NCI-H526 (cell line): ENCODE measurements around the gene PVALEF.
A peak's percentile ranks its signal among the peaks of the same experiment; 100 is the strongest.

Source experiments
- DNase-seq, 2 experiments: peaks; one replicate each; lab custom pipeline; 2025; lab: John Stamatoyannopoulos, UW

The PVALEF gene

DNA sequence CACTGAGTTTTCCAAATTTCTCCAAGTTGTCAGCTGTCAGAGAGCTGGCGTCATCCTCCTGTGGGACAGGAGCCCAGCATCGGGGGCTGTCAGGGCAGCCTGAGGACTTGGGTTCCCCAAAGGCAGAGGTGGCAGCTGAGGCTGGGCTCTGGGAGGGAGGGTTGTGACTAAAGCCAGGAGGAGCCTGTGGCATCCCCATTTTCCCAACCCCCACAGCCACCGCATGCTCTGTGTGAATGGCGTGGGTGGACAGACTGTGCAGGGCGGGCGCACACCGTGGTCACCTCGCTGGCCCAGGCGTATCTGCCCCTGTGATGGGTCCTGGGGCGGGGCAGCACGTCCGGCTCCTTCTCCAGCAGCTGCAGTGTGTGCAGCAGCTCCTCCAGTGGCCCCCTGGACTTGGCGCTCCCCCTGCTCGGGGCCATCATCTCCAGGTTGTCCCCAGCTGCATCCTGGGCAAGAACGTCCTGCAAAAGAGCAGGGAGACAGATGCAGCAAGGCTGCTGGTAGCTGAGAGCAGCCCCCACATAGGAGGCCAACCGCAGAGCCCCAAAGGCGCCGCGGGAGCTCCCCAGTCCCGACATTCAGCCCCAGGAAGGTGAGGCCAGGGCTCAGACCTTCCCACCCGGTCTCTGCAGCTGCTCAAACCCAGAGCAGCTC lies 32.7 kb downstream of the PVALEF start:
- no peak for DNase-seq

DNA sequence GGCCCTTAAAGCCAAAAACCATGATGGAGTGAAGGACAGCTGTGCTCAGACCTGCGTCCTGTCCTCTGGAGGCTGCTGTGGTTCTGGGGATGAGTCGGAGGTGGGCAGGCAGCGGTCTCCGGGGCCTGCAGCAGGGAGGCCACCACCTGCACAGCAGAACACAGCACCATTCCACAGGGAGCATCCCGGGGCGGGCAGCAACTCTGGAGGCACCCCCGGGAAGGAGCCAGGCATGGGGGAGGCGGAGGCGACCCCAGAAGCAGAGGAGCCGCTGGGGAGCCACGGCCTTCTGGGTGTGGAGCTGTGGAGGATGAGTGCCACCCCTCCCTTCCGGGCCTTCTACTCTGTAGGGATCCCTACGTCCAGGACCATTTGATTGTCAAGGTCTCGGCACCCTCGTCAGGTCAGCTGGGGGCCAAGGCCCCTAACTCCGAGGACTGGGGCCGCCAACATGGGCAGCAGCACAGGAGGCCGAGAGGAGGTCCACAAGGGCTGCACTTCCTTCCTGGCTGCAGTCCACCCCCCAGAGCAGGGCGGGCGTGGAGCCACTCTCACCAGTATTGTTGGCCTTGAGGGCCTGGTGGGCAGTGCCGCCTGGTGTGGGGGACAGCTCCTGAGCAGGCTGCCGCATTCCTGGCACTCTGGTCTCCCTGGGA lies 33.6 kb downstream of the PVALEF start:
- no peak for DNase-seq

DNA sequence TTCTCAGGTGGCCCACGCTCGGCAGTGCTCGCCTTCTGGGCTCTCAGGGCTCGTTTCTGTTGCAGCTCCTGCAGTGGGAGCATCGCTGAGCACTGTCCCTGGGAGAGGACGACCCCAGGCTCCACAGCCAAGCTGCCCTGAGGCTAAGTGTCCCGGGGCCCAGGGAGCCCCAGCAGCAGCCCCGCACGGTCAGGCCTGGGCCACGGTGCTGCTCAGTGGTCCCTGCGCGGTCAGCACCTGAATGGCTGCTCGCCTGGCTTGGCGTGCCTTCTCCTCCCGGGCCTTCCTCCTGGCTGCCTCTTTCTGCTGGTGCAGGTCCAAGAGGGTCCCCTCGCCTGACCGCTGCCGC lies 34.1 kb downstream of the PVALEF start:
- no peak for DNase-seq

DNA sequence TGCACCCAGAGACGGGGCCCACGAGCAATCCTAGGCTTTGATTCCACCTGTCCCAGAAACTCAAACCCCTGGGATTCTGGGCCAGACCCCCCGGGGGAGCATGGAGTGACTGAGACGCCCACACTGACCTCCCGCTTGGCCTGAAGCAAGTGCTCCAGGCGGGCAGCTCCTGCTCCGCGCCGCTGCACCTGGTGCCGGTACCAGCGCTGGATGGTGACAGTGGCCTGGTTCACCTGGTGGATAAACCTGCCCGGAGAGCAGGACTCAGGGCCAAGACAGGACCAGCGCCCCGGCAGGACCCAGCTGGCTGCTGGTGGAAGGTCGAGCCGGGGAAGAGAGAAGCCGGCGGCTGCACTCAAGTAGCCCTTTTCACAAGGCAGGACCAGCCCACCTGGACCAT lies 34.9 kb downstream of the PVALEF start:
- no peak for DNase-seq

DNA sequence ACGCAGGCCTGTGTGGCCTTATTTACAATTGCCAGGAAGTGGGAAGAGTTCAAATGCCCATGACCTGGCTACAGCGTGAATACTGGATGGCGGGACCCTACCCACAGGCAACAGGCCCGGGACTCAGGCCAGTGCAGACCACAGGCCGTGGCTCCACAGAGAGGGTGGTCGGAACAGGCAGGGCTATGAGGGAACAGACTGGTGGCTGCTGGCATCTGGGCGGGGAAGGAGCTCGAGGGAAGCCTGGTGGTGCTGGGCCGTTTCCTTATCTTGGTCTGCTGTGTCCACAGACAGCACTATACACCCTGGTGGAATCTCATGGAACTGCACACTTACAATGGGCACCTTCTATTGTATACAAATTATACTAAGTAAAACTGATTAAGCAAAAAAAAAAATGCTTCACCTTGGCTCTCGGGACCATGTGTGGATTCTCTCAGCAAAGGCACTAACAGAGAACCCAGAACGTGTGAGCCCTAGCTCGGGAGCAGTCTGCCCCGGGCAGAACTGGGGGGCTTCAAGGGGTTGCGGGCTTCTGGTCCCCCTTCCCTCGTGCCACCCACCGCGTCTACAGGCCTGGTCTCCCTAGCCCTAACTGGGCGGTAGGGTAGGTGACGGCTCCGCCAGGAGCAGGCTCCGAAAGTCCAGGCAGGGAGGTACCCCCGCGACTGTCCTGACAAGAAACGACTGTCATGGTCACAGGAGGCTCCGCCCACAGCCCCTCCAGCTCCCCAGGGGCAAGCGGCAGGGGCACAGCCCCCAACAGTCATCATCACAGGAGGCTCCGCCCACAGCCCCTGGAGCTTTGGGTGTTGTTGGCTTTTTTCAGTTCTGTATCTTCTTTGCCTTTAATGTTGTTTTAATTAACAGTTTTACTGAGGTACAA lies 35.6 kb downstream of the PVALEF start:
- peak; percentile 30 to 75 for DNase-seq

DNA sequence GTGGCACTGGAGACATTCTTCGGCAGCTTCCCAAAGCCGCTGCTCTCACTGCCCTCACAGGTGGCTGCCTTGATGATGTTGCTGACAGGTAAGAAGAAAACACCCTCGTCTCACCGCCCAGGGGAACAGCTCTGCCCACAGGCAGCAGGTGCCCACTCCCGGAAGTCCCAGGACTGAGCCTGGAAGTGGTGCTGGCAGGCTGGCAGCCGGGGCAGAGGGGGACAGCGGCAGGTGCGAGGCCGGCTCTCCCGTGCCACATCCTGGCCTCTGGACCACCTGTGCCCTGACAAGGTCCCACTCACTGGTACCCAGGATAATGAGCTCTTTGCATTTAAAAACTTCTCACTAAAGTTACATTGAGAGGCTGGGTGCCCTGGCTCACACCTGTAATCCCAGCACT lies 37.0 kb downstream of the PVALEF start:
- DNase-seq = no peak

DNA sequence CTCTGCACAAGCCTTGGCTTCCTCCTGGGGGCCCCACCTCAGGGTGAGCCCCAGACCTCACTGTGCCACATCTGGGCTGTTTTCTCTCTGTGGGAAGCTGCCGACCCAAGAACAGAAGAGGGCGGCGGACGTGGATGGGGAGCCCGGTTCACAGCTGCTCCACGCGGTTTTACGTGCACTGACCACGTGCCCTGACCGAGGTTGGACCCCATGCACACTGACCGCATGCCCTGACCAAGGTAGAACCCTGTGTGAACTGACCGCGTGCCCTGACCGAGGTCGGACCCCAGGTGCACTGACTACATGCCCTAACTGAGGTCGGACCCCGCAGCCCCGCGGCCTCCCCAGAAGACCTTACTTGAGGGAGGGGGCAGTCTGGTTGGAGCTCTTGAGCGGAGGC lies 37.8 kb downstream of the PVALEF start:
- no peak for DNase-seq

DNA sequence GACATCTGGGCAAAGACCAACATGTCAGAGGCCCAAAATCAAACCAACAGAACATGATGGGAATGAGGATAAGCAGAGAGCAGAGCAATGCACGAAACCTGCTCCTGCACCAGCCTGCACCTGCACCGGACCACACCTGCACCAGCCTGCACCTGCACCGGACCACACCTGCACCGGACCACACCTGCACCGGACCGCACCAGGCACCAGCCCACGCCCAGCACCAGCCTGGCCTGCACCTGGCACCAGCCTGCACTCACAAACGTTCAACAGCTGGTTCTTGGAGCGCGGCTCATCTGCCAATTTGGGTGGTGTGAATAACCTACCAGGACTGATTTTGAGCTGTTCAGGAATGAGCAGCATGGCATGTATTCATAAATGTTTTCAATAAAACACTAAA lies 39.3 kb downstream of the PVALEF start:
- DNase-seq = no peak

DNA sequence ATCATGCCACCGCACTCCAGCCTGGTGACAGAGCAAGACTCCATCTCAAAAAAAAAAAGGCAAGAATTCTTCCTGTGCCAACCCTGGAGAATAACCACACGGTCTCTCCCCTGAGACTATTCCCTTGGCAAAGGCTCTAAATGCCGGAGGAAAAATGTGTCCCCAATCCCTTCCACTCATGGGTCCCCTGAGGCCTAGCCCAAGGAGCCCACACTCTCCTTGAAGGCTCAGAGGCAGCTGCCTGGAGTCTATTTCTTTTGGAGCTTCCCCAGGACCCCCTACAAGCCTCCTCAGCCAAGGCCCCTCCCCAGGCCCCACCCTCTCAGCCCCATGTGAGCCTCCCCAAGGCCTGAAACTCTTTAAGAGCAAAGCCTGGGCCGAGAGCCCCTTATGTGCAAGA lies 40.9 kb downstream of the PVALEF start:
- no peak for DNase-seq

DNA sequence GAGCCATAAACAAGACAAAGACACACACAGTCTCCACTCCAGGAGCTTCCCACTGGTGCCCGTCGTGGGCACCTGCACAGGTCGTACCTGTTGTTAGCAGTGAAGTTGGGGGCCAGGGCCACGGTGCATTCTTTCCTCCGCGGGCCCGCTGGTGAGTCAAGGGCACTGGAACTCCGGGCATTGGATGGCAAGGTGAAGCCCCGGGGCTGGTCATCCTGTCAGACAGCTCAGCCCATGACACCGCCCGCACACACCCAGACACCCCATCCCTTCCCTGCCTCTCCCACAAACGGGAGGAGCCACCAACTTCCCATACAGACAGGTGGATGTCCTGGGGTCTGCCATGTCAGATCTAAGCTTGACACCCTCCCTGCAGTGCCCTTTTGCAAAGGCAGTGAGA lies 41.4 kb downstream of the PVALEF start:
- DNase-seq = no peak

DNA sequence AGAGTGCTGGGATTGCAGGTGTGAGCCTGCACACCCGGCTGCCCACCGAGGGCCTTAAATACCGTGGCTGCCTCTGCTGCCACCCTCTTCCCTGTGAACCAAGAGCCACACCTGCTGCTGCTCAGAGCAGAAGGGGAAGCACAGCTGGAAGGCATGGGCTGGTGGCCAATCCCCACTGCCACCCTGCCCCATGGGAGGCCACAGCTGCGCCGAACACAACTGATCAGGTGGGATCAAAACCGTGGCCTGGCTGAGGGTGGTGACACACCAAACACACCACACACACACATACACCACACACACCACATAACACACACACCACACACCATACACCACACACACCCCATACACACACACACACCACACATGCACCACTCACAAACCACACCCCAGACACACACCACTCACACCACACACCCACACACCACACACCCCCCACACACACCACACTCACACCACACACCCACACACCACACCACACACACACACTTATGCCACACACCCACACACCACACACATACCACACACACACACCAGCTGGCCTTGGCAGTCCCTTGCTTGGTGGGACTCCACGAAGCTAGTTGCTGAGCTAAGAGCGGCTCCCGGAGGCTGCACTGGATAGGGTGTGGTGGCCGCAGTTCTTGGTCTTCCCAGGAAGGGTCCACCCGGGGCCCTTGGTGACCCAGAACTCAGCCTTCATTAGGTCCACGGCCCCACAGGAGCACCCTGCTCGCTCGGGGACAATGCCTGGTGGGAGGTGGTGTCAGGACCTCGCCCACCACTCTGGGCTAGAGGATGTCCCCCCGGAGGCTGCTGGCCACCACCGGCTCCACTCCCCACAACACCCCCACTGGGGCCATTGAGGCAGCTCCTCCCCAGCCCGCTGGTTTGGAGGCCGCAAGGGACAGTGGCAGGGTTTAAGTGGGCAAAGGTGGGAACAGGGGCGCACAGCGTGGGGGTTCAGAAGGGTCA lies 42.6 kb downstream of the PVALEF start:
- no peak for DNase-seq

DNA sequence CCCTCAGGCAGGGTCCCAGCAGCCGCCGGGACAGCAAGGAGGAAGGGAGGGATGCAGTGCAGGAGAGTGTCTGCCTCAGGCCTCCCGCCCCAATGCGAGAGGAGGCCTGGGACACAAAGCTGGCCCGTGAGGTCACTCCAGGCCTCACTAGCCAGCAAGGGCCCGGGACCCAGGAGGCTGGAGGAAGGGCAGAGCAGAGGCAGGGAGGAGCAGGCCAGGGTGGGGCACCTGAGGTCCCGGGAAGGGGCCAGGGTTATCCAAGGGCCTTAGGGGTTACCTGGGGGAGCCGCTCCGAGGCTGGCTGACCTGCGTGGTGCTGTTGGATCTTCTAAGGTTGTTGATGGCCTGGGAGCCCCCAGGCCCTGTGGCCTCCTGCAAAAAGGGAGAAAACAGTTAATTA lies 43.3 kb downstream of the PVALEF start:
- DNase-seq = no peak

DNA sequence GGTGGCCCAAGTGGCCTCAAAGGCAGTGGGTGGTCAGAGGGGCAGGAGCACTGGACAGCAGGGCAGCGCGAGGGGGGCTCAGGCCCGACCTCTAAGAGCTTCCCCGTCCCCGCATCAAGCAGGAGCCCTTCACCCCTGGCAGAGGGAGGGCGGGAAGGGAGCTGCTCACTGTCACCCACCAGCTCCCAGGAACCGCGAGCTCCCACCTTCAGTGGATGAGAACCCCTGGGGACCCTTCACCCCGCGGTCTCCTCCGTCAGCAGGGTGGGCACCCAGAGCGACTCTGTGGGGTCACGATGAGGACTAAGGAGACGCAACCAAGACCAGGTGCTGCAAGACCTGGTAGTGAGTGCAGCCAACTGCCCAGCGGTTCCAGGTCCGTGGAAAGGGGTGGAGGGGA lies 43.8 kb downstream of the PVALEF start:
- no peak for DNase-seq

DNA sequence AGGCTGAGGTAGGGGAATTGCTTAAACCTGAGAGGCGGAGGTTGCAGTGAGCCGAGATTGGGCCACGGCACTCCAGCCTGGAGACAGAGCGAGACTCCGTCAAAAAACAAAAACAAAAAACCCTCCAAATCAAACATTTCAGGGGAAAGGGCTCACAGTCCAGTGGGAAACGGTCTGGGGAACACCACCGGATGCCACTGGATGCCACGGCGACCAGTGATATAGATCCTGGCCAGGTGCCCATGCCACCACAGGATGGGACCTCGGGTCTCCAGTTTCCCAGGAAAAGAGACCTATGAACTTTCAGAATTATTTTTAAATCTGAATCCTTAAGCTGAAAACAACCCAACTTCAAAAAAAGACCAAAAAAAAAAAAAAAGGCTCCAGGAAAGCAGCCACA lies 45.2 kb downstream of the PVALEF start:
- no peak for DNase-seq

DNA sequence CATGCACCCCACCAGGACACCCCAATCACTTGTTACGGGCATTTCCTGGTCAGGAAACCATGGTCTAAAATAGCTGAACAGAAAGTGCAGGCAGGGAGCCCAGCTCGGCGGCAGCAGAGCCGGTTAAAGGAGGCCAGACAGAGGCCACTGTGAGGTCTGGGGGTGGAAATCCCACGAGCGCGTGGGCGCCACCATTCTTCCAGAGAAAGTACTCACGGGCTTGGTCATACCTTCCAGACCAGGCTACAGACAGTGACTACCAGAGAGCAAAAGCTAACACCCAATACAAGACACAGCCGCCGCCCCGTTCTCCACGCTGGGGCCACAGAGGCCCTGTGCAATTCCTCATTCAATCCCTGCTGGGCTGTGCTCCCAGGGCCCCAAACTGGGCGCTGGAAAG lies 45.6 kb downstream of the PVALEF start:
- no peak for DNase-seq

DNA sequence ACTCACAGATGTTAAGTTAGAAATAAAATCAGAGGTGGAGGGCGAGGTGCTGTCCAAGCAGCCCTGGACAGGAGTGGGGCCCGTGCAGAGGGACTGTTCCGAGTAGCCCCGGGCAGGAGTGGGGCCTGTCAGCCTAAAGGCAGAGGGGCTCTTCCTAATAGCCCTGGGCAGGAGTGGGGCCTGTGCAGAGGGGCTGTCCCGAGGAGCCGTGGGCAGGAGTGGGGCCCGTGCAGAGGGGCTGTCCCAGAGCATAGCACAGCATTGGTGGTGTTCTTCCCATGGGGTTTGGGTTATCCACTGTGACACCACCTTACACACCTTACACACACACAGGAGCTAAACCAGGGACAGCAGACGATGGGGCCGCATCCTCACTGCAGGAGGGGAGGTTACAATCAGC lies 47.1 kb downstream of the PVALEF start:
- no peak for DNase-seq

DNA sequence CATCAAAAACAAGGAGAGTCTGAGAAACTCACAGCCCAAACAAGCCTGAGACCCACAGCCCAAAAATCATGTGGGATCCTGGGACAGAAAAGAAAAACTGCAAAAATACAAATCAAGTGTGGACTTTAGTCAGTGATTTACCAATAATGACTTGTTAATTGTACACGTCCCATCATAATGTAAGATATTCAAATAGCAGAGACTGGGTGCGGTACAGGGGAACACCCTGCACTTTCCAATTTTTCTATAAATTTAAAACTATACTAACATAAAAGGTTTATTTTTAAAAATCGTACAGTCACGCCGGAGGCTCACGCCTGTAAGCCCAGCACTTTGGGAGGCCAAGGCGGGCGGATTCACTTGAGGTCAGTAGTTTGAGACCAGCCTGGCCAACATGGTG lies 48.7 kb downstream of the PVALEF start:
- no peak for DNase-seq

DNA sequence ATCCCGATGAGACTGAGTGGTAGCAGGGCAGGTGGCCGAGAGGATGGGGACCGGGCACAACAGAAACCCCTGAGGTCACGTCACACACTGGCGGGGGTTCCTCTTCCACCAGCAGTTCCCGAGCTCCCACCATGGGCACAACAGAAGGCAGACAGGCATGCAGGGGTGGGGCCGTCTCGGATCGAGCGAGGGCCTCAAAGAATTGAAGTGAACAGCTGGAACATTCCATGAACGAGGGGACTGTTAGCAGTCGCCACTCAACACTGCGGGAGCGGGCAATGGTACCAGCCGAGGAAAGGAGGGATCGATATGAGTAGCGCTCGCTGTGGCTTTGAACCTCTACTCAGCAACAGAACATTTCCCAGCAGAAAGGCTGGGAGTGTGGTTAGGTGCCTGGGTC lies 52.2 kb downstream of the PVALEF start:
- no peak for DNase-seq

DNA sequence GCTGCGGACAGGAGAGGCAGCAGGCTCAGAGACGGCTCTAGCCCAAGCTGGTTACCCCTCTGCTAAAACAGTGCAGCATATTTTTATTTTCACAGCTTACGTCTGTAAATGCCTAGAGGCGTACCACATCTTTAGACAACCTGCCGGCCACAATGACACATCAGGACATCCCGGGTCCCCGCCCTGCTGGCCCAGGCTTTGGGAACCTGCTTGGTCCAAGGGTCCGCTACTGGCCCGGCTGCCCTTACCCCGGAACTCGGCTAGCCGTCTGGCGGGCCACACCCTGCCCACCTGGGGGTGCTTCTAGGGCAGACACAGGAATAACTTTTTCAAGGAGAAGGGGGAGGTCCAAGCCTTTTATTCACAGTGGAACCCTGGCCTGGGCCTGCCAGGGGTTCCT lies 53.2 kb downstream of the PVALEF start:
- no peak for DNase-seq

DNA sequence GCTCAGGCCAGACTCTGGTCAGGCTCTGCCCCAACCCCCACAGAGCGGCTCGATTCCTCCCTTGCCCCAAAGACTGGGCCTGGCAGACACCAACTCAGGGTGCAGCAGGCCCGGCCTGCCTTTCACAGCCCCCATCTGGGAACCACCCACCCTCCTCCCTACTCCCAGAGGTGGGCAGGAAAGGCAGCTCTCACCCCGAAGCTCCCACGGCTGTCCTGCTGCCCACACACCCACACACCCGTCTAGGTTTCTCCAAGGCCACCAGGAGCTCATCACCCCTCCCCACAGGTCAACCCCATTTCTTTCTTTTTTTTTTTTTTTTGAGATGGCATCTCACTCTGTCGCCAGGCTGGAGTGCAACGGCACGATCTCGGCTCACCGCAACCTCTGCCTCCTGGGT lies 53.7 kb downstream of the PVALEF start:
- no peak for DNase-seq

DNA sequence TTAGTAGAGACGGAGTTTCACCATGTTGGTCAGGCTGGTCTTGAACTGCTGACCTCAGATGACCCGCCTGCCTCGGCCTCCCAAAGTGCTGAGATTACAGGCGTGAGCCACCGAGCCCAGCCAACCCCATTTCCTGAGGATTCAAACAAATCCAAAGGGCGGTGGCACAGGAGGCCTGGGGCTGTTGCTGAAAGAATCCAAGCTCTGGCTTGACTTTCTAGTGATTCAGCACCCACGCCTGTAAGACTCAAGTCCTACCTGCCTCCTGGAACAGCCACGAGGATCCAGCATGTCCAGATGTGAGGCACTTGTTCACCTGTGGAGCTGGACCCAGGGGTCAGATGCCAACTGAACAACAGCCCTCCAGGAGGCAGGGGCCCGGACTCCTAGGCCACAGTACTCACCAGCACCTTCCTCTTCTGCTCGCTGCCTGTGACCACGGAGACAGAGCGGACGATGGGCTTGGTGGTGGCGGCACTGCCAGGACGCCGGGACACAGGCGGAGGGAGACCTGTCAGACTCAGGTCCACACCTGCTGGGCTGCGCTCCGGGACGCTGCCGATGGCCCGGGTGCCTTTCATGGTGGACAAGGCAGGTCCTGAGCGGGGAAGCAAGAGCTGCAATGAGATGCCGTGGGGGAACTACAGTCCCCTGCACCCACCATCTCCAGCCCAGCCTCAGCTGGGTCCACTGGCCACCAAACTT lies 54.3 kb downstream of the PVALEF start:
- no peak for DNase-seq
